GM21367 (cell line): ENCODE measurements around the gene PPP3R1.

ENCODE experiments used
- ATAC-seq: cut with Tn5 transposase; IDR thresholded peaks from one replicate; pipeline ENCODE4 v1.9.1; 2021; ENCODE audit not compliant: unreplicated experiment

The PPP3R1 gene

DNA sequence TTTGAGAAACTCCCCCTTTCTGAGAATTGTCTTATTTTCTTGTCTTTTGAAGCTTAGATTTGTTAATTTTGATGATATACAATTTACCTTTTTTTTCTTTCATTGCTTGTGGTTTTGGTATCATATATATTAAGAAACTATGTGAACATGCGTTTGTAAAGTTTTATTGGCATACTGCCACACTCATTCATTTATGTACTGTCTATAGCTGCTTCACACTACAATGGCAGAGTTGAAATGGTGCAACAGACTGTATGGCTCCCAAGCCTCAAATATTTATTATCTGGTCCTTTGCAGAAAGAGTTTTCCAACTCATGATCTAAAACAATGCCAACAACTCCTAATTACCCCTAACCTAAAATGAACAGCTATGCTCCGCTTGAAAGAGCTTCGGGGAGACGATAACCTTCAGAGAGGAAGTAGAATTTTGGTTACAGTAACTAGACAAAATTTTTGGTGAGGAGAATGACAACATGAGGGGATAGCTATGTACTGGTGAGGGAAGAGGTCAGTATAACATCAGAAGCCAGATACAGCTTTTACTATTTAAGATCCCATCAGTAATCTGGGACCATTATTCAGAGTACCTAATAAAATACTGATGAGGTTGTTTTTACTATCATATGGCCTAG lies 16.1 kb downstream of the PPP3R1 start:
- no peak for ATAC-seq

- ATAC-seq, result no peak
Measured at GRCh38 chr2:68235090-68235489, 17.2 kb downstream of the PPP3R1 start.

- no peak for ATAC-seq
Measured at GRCh38 chr2:68234405-68234804, 17.9 kb downstream of the PPP3R1 start.

DNA sequence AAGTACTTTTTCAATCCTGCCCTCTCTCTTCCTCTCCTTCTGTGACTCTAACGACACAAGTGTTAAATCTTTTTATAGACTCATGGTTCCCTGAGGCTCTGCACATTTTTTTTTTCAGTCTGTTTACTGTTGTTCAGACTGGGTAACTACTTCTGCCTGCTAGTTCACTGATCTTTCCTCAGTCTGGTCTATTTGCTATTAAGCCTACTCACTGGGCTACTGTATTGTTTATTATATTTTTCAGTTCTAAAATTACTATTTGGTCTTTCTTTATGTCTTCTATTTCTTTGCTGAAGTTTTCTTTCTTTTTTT lies 21.3 kb downstream of the PPP3R1 start:
- no peak for ATAC-seq

DNA sequence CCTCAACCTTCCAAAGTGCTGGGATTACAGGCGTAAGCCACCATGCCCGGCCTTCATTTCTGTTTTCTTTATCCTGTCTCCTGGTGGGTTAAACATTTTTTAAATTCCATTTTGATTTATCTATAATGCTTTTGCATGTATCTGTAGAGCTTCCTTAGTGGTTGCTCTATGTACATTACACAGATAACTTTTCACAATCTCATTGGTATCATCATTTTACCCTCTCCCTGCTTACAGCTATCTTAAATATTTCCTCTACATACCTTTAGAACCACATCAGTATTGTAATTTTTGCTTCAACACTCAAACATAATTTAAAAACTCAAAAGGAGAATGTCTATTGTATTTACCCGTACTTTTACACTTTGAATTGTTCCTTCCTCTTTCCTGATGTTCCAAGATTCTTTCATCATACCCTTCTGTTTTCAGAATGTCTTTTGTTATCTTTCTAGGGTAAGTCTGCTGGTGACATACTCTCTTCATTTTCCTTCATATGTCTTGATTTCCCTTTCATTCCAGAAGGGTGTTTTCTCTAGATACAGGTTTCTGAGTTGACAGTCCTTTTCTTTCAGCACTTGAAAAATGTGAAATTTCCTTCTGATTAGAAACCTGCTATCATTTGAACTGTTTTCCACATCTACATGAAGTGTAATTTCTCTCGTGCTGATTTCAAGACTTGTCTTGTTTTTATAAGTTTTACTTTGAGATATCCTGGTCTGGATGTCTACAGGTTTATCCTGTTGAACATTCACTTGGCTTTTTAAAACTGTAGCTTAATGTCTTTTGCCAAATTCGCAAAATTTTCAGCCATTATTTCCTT lies 21.9 kb downstream of the PPP3R1 start:
- ATAC-seq, result no peak

DNA sequence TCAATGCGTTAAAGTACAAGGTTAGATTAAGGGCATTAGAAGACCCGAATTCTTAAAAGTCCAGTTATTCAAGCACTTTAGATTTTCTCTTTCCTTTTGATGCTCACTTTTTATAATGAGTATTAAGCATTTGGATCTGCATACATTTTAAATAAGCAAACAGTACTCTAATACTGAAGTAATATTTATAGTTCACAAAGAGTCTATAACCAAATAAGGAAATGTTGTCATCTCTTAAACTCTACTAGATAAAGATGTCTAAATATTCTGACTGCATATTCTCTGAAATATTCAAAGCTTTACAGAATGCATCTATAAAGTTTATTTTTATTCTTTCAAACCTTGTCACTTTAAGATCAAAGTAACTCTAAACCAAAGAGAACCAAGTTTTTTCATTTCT lies 25.5 kb downstream of the PPP3R1 start:
- no peak for ATAC-seq

DNA sequence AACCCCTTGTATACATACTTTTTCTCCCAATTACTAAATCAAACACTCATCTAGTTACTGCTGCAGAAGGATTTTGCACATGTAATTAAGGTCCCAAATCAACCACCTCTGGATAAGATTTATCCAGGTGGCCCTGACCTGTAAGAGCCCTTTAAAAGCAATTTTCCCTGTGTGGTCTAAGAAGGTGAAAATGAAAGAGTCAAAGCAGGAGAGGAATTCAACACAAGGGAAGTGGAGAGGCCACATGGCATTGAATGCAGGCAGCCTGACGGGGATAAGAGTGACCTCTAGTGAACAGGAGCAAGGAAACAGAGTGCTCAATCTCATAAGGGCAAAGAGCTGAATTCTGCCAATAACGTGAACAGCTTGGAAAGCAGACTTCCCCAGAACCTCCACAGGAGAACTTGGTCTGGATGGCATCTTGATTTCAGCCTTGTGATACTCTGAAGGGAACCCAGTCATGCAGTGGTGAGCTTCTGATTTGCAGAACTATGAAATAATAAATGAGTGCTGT lies 27.2 kb downstream of the PPP3R1 start:
- peak; percentile 86 for ATAC-seq

- no peak for ATAC-seq
Measured at GRCh38 chr2:68223419-68223818, 28.9 kb downstream of the PPP3R1 start.

DNA sequence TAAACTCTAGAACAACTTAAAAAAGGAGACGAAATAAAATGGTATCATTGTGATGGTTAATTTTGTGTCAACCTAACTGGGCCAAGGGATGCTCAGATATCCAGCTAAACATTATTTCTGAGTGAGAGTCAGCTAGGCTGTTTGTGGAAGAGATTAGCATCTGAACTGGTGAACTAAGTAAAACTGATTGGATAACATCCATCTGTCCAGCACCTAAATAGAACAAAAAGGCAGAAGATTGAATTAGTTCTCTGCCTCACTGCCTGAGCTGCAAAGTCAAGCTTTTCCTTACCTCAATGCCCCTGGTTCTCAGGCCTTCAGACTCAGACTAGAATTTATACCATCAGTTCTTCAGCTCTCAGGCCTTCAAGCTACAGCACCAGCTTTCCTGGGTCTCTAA lies 30.0 kb downstream of the PPP3R1 start:
- no peak for ATAC-seq

DNA sequence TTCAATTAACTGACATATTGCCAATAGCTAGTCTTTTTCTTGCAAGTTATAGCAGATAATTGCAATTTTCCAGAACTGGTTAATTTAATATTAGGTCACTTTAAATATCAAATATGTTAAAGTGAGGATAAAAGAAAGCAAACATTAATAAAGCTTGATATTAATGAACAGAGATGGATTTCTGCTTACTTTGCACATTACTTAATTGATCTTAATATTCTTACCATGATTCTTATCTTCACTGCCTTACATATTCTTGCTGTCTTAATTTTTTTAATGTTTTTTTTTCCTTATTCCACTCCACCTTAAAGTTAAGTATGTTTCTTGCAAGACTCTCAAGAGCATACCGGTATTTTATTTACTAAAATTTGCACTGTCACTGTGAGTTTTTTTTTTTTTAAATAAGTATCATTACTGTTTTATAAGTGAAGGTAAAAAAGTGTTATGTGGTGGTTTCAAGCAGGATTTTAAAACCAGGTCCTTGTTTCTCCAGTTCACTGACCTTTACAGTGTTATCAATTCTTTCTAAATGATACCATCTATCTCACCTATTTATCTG lies 33.9 kb downstream of the PPP3R1 start:
- ATAC-seq, result no peak

- no peak for ATAC-seq
Measured at GRCh38 chr2:68217729-68218128, 34.6 kb downstream of the PPP3R1 start.

GRCh38 chr2:68216454-68217310 lies 35.6 kb downstream of the PPP3R1 start:
- ATAC-seq, result no peak

DNA sequence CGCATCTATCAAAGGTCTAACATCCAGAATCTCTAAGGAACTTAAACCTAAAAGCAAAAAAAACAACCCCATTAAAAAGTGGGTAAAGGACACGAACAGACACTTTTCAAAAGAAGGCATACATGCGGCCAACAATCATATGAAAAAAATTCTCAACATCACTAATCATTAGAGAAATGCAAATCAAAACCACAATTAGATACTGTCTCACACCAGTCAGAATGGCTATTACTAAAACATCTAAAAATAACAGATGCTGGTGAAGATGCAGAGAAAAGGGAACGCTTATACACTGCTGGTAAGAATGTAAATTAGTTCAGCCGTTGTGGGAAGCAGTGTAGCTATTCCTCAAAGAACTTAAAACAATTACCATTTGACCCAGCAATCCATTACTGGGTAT lies 38.0 kb downstream of the PPP3R1 start:
- peak; percentile 58 for ATAC-seq

DNA sequence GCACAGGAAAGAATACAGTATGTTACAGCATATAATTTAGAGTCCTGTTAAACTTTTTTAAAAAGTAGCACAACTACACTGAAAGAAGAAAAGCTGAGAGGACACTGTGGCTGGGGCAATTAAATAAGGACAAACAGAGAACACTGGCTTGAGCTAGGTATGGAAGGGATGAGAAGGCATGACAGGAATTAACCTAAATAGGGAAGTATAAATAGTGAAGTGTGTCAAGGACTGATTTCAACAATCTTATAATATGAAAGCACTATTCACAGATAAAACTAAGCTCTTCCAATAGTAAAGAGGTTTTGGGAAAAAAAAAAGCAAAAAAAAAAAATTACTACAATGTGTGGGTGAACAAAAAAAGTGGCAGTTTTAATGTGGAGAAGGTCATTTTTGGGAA lies 45.5 kb downstream of the PPP3R1 start:
- ATAC-seq, result no peak

- peak; percentile 93 for ATAC-seq
Measured at GRCh38 chr2:68203587-68203986, 48.7 kb downstream of the PPP3R1 start.

GRCh38 chr2:68200157-68200787 lies 52.1 kb downstream of the PPP3R1 start:
- no peak for ATAC-seq

- no peak for ATAC-seq
Measured at GRCh38 chr2:68196120-68196716, 56.1 kb downstream of the PPP3R1 start.

- no peak for ATAC-seq
Measured at GRCh38 chr2:68195096-68195495, 57.2 kb downstream of the PPP3R1 start.

- no peak for ATAC-seq
Measured at GRCh38 chr2:68193787-68194372, 58.5 kb downstream of the PPP3R1 start.

DNA sequence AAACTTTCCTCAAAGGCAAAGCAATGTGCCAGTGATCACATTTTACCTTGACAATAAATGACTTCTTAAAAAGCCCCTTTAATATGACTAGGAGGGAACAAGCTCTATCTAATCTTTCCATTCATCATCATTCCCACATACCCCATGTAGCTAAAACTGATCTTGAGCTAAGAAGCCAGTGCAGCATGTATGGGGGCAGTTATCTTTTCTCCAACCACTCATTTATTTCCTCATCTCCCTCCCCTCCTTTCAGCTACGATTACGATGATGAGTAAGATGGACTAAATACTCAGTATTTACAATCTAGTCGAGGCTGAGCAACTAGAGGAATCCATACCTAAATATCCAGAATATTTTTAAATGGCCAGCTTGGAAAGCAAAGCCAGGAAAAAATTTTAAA lies 59.2 kb downstream of the PPP3R1 start:
- no peak for ATAC-seq
